ENCODE measurements around the gene NDUFV1.
"Not testable (repeated sequence)": the region's sequence is repeated elsewhere in the genome, so short reads cannot be mapped to it uniquely, and the experiment has no call there.

Gene NDUFV1

GRCh38 chr11:67586568-67587250 is 20.0 kb upstream of the NDUFV1 start:
- no peak for DNase-seq

- DNase-seq = no peak
These were observed 18.6 kb upstream of the NDUFV1 start for GRCh38 chr11:67588136-67588503.

- not testable (repeated sequence) for DNase-seq
These were observed 17.8 kb upstream of the NDUFV1 start for GRCh38 chr11:67588899-67589415.

- no peak for DNase-seq
These were observed 13.7 kb upstream of the NDUFV1 start for GRCh38 chr11:67592880-67593564.

- no peak for DNase-seq
These were observed 13.2 kb upstream of the NDUFV1 start for GRCh38 chr11:67593565-67593905.

- no peak for DNase-seq
These were observed 12.3 kb upstream of the NDUFV1 start for GRCh38 chr11:67594480-67594879.

- DNase-seq = no peak
These were observed 9.9 kb upstream of the NDUFV1 start for GRCh38 chr11:67596753-67597300.

- not testable (repeated sequence) for DNase-seq
These were observed 9.3 kb upstream of the NDUFV1 start for GRCh38 chr11:67597458-67597857.

- not testable (repeated sequence) for DNase-seq
These were observed 8.8 kb upstream of the NDUFV1 start for GRCh38 chr11:67597963-67598362.

- no peak for DNase-seq
These were observed 7.6 kb upstream of the NDUFV1 start for GRCh38 chr11:67599149-67599548.

GRCh38 chr11:67600324-67601029 is 6.3 kb upstream of the NDUFV1 start:
- no peak for DNase-seq

GRCh38 chr11:67601098-67601497 is 5.6 kb upstream of the NDUFV1 start:
- no peak for DNase-seq

- DNase-seq = not testable (repeated sequence)
These were observed 2.6 kb upstream of the NDUFV1 start for GRCh38 chr11:67604119-67604518.

- no peak for DNase-seq
These were observed 1.9 kb upstream of the NDUFV1 start for GRCh38 chr11:67604815-67605214.

GRCh38 chr11:67605231-67606011 is 1.3 kb upstream of the NDUFV1 start:
- DNase-seq = no peak

- no peak for DNase-seq
These were observed 644 bp upstream of the NDUFV1 start for GRCh38 chr11:67606093-67606491.

- no peak for DNase-seq
These were observed 771 bp downstream of the NDUFV1 start for GRCh38 chr11:67607507-67607906.

- no peak for DNase-seq
These were observed 1.8 kb downstream of the NDUFV1 start for GRCh38 chr11:67608486-67608885.

- no peak for DNase-seq
These were observed 2.6 kb downstream of the NDUFV1 start for GRCh38 chr11:67609316-67609715.

GRCh38 chr11:67610302-67610868 is 3.6 kb downstream of the NDUFV1 start:
- DNase-seq = no peak

GRCh38 chr11:67611165-67611564 is 4.4 kb downstream of the NDUFV1 start:
- DNase-seq = no peak

All from T-helper 9 cell (primary cell).